ENCODE measurements around the gene SPACA4. TPM values are rescaled to one million over a fixed set of nuclear protein-coding genes. Genes with fewer than 3 reads are reported as not detected.

Gene SPACA4
- polyA plus RNA-seq, 1 experiment, result not detected

GRCh38 chr19:48624791-48625723, 18.5 kb downstream of the SPACA4 start:
- no peak for TF ChIP-seq CTCF (IDR thresholded peaks at IDR 0.05; ENCODE audit: low read depth, low read length)
- no peaks in the 10 kb centered on the region for H3K27me3 ChIP-seq (ENCODE audit: control insufficient read depth, insufficient read depth, low read length)
- no peak overlapping the region for H3K27ac ChIP-seq (ENCODE audit: low read depth, low read length)
- H3K9me3 ChIP-seq (ENCODE audit: control insufficient read depth, insufficient read depth, low read length), result peaks cover 5% of the 10 kb centered on the region; the same call in 1 of the 2 replicates
- DNase-seq (ENCODE audit: low read depth, low spot score), result no peak
- peak overlapping the region; percentile 68 for H3K4me3 ChIP-seq (ENCODE audit: low read depth, low read length)
- ChIA-PET CTCF (no interaction called here), POLR2A (no interaction called here)

GRCh38 chr19:48625891-48626327, 19.4 kb downstream of the SPACA4 start:
- Histone ChIP-seq H3K27me3 (ENCODE audit: control insufficient read depth, insufficient read depth, low read length) (no peaks in the 10 kb centered on the region), H3K4me3 (ENCODE audit: low read depth, low read length) (no peak overlapping the region), H3K27ac (ENCODE audit: low read depth, low read length) (no peak overlapping the region), H3K9me3 (ENCODE audit: control insufficient read depth, insufficient read depth, low read length) (peaks cover 5% of the 10 kb centered on the region; the same call in 1 of the 2 replicates)
- no peak for TF ChIP-seq CTCF (IDR thresholded peaks at IDR 0.05; ENCODE audit: low read depth, low read length)
- DNase-seq (ENCODE audit: low read depth, low spot score), result no peak
- ChIA-PET CTCF (no interaction called here), POLR2A (no interaction called here)

GRCh38 chr19:48627201-48627864, 20.8 kb downstream of the SPACA4 start:
- TF ChIP-seq CTCF (IDR thresholded peaks at IDR 0.05; ENCODE audit: low read depth, low read length), result no peak
- H3K9me3 ChIP-seq (ENCODE audit: control insufficient read depth, insufficient read depth, low read length), result peaks cover 5% of the 10 kb centered on the region; the same call in 1 of the 2 replicates
- DNase-seq (ENCODE audit: low read depth, low spot score), result no peak
- no peak overlapping the region for H3K4me3 ChIP-seq (ENCODE audit: low read depth, low read length)
- no peaks in the 10 kb centered on the region for H3K27me3 ChIP-seq (ENCODE audit: control insufficient read depth, insufficient read depth, low read length)
- ChIA-PET CTCF (interaction anchor here (0.6 to 1.0 kb wide), 2 partner anchors 44 to 201 kb away, joined by 3 to 4 read pairs; no protein-coding TSS in a partner anchor), POLR2A (interaction anchor here (1.1 kb wide), 1 partner anchor 8 kb away, joined by 5 read pairs; the partner anchor contains the start of genes RPL18 and SPHK2)
- no peak overlapping the region for H3K27ac ChIP-seq (ENCODE audit: low read depth, low read length)

- no peak for TF ChIP-seq CTCF (IDR thresholded peaks at IDR 0.05; ENCODE audit: low read depth, low read length)
- H3K27me3 ChIP-seq (ENCODE audit: control insufficient read depth, insufficient read depth, low read length), result no peaks in the 10 kb centered on the region
- H3K9me3 ChIP-seq (ENCODE audit: control insufficient read depth, insufficient read depth, low read length), result peaks cover 5% of the 10 kb centered on the region; the same call in 1 of the 2 replicates
- H3K4me3 ChIP-seq (ENCODE audit: low read depth, low read length), result no peak overlapping the region
- H3K27ac ChIP-seq (ENCODE audit: low read depth, low read length), result no peak overlapping the region
- DNase-seq (ENCODE audit: low read depth, low spot score), result no peak
- ChIA-PET POLR2A (interaction anchor here (1.1 kb wide), 1 partner anchor 9 kb away, joined by 5 read pairs; the partner anchor contains the start of genes RPL18 and SPHK2), CTCF (interaction anchor here (1.0 kb wide), 1 partner anchor 44 kb away, joined by 3 read pairs; no protein-coding TSS in a partner anchor)
Measured at GRCh38 chr19:48627865-48628314, 21.3 kb downstream of the SPACA4 start.
